Thoracic aorta (tissue), 2 donors: ENCODE results near the gene AP2A1. TPM values are rescaled to one million over a fixed set of nuclear protein-coding genes. Genes with fewer than 3 reads are reported as not detected.

Experiments
- ATAC-seq: fragments of 150-250 bp; one replicate; pipeline ENCODE4 v1.8.0; 2017; ENCODE audit warnings: low read depth; ENCODE audit not compliant: insufficient number of reproducible peaks, low FRiP score
- DNase-seq: peaks from one replicate; pipeline ENCODE4 v3.0.0-alpha.2; 2020; ENCODE audit warnings: low spot score
- H3K27ac ChIP-seq, 2 donors: fragments of 200-600 bp; sonication (generic); 1 replicate in 1 of 2; 2 replicates in 1 of 2; pipeline ENCODE4 v1.5.1; 2016; ENCODE audit warnings: mild to moderate bottlenecking in 2 of 2, moderate library complexity in 2 of 2
- H3K27me3 ChIP-seq: fragments of 200-600 bp; sonication (generic); replicated peaks from 2 replicates; pipeline ENCODE4 v1.6.0; 2016; ENCODE audit warnings: mild to moderate bottlenecking; ENCODE audit not compliant: insufficient read depth
- H3K36me3 ChIP-seq: fragments of 200-600 bp; sonication (generic); one replicate; pipeline ENCODE4 v1.5.1; 2016
- H3K4me1 ChIP-seq, 2 donors: fragments of 200-600 bp; sonication (generic); 1 replicate in 1 of 2; 2 replicates in 1 of 2; pipeline versions ENCODE4 v1.5.1 to v1.6.0; 2016; ENCODE audit warnings: low read depth in 2 of 2, mild to moderate bottlenecking in 1 of 2; ENCODE audit not compliant: control insufficient read depth in 1 of 2
- H3K4me3 ChIP-seq: fragments of 200-600 bp; sonication (generic); 2 replicates; pipeline ENCODE4 v1.5.1; 2016; ENCODE audit warnings: mild to moderate bottlenecking
- H3K9me3 ChIP-seq: fragments of 200-600 bp; sonication (generic); 2 replicates; pipeline ENCODE4 v1.5.1; 2016
- CTCF ChIP-seq: fragments of 200-600 bp; sonication (generic); IDR thresholded peaks from one replicate; pipeline ENCODE4 v1.5.1; 2019; ENCODE audit warnings: antibody characterized with exemption
- total RNA-seq, 2 donors: library from RNA; depleted of rRNA; stranded (reverse); fragments of >200 nt; gene quantifications; one replicate each; pipeline versions ENCODE4 v1.1.0 to v1.2.3, GENCODE V29; 2016

The AP2A1 gene
- total RNA-seq, 2 donors from 2014 or later, result 81.1 to 89.7 TPM

DNA sequence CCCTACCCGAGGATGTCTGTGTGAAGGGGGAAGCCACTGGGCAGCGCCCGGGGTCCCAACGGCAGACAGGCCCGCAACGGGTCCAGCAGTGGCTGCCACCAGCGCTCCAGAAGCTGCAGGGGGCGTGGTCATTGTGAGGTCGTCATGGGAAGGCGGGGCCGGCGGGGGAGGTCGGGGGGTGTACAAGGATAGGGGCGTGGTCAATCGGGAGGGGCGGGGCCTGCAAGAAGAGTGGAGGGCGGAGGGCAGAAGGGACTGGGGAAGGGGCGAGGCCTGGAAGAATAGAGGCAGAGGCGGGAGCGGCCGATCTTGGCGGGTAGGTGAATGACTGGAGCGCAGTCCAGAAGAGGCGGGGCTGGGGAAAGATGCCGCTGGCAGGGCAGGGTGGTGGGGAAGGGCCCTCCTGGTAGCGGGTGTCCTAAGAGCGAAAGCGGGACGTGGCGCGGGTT, 41.9 kb downstream of the AP2A1 start:
- no peak for TF ChIP-seq CTCF
- DNase-seq, result peak; percentile 90
- Histone ChIP-seq H3K4me1 (peaks cover 8 to 25% of the 10 kb centered on the region in 2 donors), H3K36me3 (peaks cover 14% of the 10 kb centered on the region), H3K4me3 (peak overlapping the region; percentile 95), H3K9me3 (no peaks in the 10 kb centered on the region), H3K27me3 (no peaks in the 10 kb centered on the region), H3K27ac (peak overlapping the region; percentile 69 to 73)
- ATAC-seq, result peak; percentile 10

GRCh38 chr19:49809160-49809940, 42.5 kb downstream of the AP2A1 start:
- peaks cover 14 to 31% of the 10 kb centered on the region in 2 donors for H3K4me1 ChIP-seq
- TF ChIP-seq CTCF, result no peak
- no peak for DNase-seq

DNA sequence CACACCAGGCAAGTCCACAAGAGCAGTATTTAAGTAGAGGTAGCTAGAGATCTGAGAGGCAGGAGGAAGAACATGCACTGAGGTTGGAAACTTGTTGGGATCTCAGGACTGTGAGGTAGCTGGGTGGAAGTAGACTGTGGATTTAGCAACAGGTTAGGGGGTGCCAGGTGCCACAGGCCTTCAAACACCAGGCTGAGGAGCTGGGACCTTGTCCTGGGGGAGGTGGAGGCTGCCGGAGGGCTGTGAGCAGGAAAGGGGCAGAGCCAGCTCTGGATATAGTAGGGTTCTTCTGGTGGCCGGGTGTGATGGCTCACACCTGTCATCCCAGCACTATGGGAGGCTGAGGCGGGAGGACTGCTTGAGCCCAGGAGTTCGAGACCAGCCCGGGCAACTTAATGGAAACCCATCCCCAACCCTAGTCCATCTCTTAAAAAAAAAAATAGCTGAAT, 43.2 kb downstream of the AP2A1 start:
- peak overlapping the region; percentile 95 for H3K4me3 ChIP-seq
- no peak for TF ChIP-seq CTCF
- peaks cover 8% of the 10 kb centered on the region for H3K36me3 ChIP-seq
- ATAC-seq, result no peak
- DNase-seq, result no peak
- peaks cover 14 to 33% of the 10 kb centered on the region in 2 donors for H3K4me1 ChIP-seq
- H3K27me3 ChIP-seq, result no peaks in the 10 kb centered on the region
- peak overlapping the region; percentile 69 to 73 for H3K27ac ChIP-seq
- H3K9me3 ChIP-seq, result no peaks in the 10 kb centered on the region

More at GRCh38 chr19:49809160-49809940, 42.5 kb downstream of the AP2A1 start:
- Histone ChIP-seq H3K27ac (peak overlapping the region; percentile 69 to 73), H3K4me3 (peak overlapping the region; percentile 95), H3K9me3 (no peaks in the 10 kb centered on the region), H3K27me3 (no peaks in the 10 kb centered on the region), H3K36me3 (peaks cover 14% of the 10 kb centered on the region)
- no peak for ATAC-seq

- H3K4me1 ChIP-seq, result peaks cover 14 to 33% of the 10 kb centered on the region in 2 donors
- no peak for TF ChIP-seq CTCF
- H3K4me3 ChIP-seq, result no peak overlapping the region
- peaks cover 4% of the 10 kb centered on the region for H3K36me3 ChIP-seq
- H3K9me3 ChIP-seq, result no peaks in the 10 kb centered on the region
- ATAC-seq (no peak), DNase-seq (no peak)
- no peaks in the 10 kb centered on the region for H3K27me3 ChIP-seq
- H3K27ac ChIP-seq, result no peak overlapping the region
Observed at GRCh38 chr19:49811328-49811727, 44.5 kb downstream of the AP2A1 start.

DNA sequence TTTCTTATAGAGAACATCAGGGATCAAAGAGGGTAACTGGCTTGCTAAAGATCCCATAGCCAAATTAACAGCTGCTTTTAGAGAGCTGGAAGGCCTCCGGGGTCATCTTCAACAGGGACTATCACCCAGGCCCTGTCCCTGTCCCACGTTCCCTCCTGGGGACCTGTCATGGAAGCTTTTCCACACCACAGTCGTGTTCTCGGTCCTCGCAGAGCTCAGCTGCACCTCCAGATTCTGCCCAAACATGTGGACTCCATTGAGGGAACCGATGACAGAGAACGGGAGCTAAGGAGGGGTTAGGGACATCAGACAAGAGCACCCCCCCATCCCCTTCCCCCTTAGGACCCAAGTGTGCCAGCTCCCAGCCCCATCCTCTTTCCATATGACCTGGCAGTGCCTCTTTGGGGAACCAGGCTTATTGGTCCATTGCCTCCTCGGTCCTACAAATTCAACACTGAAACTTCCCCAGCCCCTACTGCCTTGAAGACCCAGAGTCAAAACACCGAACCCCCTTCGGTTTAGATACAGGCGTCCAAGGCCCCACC, 45.7 kb downstream of the AP2A1 start:
- no peaks in the 10 kb centered on the region for H3K27me3 ChIP-seq
- peak overlapping the region; percentile 73 to 84 for H3K27ac ChIP-seq
- DNase-seq (no peak), ATAC-seq (no peak)
- peaks cover 18 to 33% of the 10 kb centered on the region in 2 donors for H3K4me1 ChIP-seq
- peak overlapping the region; percentile 83 for H3K4me3 ChIP-seq
- H3K36me3 ChIP-seq, result peaks cover under 1% of the 10 kb centered on the region
- no peak for TF ChIP-seq CTCF
- no peaks in the 10 kb centered on the region for H3K9me3 ChIP-seq
